ENCODE measurements around the gene TAS2R3. TPM values are rescaled to one million over a fixed set of nuclear protein-coding genes. Genes with fewer than 3 reads are reported as not detected.
"Not testable (repeated sequence)": the region's sequence is repeated elsewhere in the genome, so short reads cannot be mapped to it uniquely, and the experiment has no call there.

TAS2R3 gene, protein sequence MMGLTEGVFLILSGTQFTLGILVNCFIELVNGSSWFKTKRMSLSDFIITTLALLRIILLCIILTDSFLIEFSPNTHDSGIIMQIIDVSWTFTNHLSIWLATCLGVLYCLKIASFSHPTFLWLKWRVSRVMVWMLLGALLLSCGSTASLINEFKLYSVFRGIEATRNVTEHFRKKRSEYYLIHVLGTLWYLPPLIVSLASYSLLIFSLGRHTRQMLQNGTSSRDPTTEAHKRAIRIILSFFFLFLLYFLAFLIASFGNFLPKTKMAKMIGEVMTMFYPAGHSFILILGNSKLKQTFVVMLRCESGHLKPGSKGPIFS
- total RNA-seq (2014; rRNA removed), result 0.19 and 0.34 TPM in 2 replicates
- not detected for polyA plus RNA-seq (2012)

DNA sequence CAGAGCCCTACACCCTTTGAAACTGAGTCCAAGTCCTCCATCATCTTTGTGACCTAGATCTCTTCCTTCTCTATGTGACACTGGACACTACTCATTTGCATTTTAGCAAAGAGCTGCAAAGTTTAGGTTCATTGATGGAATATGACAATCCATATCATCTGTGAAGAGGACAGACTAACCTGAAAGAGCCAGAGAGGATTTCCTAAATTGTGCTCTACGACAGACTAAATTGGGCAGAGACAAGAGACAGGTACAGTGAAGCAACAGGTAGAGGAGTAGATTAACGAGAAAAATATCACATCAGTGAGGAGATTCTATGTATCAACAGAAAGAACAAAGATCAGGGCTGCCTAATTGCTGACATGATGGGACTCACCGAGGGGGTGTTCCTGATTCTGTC is at the start of gene TAS2R3:
TSS of gene TAS2R3 (plus strand) at position 301 of the 400 bp plus-strand sequence. CDS start at position 363, 62 bp downstream.
- no peak for DNase-seq (ENCODE audit: low read depth)

DNA sequence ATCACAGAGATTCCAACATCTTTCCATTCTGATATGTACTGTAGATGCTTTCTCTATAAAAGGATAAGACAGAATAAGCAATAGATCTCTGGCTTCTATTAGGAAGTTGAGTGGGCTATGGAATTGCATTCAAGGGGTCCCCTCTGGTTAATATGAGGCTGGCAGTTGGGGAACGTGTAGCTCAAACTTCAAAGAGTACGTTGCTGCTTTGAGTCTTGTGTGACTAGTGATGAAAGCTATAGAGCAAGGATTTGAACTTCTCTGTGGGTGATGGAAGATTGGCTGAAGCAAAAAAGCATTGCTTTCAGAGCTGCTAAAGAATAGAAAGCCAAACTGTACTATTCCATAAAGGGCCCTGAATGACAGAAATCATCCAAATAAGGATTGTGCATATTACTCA is 49.3 kb upstream of the TAS2R3 start:
- no peak for DNase-seq (ENCODE audit: low read depth)

DNA sequence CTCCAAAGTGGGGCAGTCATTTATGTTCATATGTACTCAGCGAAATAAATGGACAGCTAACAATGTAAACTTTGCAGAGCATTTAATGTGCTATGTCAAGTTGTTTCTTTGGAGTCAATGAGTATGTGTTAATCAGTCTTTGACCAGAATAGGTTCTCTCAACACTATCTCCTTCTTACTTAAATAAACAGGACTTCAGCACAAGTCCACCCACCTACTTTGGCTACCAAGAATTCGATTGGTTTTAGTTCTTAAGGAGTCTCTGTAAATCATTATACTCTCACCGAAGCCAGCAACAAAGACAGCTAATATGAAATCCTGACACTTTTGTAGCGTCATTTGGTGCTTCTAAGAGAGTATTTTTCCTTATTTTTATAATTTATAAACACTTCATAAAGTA is 48.9 kb upstream of the TAS2R3 start:
- DNase-seq (ENCODE audit: low read depth), result no peak

DNA sequence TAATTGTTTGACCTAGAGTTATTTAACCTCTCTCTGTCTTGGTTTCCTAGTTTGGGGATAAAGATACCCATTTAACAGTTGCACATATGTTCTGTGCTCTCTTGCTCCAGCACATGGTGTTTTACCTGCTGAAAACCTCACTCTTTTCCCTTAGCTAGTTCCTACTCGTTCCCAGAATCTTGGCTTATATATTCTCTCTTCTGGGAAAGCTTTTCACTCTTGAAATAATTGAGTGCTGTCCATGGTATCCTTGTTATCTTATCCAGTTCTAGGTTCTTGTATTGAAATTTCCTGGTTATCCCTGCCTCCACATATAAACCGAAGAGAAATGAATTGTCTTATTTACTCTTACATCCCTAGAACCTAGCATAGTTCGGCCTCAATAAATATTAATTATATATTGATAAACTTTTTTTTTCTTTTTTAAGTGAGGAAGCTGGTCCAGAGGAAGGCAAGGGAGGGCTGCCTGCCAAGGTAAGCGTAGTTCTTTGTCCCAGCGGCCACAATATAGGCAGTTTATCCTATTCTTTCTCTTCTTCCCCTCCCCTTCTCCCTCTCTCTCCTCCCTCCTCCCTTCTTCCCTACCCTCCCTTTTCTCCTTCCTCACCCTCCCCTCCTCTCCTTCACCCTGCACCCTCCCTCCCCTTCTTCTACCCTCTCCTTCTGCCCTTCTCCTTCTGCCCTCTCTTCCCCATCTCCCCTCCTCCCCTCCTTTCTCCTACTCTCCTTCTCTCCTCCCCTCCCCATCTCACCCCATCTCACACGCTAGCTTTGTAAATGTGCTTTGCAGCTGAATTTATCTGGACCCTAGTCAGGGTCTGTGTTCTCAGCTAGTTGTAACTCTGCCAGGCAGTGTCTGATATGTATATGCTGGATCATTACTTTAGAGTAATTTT is 47.9 kb upstream of the TAS2R3 start:
- no peak for DNase-seq (ENCODE audit: low read depth)

DNA sequence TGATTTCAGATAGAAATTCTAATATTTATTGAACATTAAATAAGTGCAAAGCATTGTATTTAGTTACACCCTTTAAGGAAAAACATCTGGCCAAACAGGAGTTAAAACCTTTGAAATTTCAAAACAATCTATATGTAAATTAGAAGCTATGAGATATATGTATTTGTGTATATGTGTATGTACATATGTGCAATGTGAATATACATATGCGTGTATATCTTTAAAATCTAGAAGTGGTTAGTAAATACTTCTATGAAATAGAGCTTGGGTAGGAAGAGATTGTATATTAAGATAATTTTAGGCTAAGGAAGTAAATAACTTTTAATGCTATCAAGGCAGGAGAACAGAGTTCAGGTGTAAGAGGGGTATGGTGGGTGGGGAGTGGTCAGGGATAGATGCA is 46.4 kb upstream of the TAS2R3 start:
- DNase-seq (ENCODE audit: low read depth), result no peak

DNA sequence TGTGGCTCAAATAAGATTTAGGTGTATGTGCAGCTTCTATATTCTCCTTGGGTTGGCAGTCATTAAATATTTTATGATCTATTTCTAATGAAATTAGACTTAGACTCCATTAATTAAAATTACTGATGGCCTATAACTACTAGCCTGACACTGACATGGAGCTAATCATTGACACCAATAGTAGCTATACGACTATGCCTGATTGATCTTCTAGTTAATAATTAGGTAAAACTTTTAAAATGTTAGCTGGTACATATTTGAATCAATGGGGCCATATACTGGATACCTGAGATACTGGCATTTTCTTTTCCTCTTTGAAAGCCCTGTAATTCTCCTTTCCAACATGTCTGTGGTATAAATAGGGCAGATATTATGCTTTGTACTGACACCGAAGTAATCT is 41.4 kb upstream of the TAS2R3 start:
- DNase-seq (ENCODE audit: low read depth), result no peak

DNA sequence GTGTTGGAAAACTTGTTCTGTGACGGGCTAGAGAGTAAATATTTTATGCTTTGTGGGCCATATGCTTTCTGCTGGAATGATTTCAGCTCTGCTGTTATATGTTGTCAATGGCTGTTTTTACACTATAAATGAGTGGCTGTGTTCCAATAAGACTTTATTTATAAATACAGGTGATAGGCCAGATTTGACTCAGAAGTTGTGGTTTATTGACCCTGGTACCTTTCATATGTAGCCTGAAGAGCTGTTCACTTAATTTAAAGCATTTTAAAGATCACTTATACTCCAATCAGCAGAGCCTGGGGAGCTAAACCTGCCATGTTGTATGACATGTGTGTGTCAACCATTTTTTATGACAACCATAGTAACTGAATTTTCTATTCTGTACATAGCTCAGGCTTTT is 34.9 kb upstream of the TAS2R3 start:
- DNase-seq (ENCODE audit: low read depth), result no peak

DNA sequence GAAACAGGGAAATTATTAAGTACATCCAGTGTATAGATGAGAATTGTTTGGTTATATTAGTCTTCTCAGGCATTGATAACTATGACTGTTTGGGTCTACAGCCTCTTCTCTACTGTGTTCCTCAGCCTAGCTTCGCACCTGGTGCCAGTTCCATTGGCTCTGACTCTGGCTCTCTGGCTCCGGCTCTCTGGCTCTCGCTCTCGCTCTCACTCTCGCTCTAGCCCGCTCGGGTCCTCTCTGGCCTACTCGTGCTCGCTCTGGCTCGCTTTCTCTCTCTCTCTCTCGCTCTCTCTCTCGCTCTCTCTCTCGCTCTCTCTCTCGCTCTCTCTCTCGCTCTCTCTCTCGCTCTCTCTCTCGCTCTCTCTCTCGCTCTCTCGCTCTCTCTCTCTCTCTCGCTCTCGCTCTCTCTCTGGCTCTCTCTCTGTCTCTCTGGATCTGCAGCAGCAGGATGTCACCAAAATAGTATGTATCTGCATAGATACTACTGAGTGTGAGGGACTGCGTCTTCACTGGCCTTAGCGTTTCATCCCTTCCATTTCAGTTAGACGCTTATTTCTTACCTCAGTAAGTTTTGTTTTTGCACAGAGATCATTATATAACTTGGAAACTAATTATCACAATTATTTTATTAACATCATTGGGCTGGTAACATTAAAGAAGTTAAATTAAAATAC is 32.3 kb upstream of the TAS2R3 start:
- peak; percentile 6 for DNase-seq (ENCODE audit: low read depth)

DNA sequence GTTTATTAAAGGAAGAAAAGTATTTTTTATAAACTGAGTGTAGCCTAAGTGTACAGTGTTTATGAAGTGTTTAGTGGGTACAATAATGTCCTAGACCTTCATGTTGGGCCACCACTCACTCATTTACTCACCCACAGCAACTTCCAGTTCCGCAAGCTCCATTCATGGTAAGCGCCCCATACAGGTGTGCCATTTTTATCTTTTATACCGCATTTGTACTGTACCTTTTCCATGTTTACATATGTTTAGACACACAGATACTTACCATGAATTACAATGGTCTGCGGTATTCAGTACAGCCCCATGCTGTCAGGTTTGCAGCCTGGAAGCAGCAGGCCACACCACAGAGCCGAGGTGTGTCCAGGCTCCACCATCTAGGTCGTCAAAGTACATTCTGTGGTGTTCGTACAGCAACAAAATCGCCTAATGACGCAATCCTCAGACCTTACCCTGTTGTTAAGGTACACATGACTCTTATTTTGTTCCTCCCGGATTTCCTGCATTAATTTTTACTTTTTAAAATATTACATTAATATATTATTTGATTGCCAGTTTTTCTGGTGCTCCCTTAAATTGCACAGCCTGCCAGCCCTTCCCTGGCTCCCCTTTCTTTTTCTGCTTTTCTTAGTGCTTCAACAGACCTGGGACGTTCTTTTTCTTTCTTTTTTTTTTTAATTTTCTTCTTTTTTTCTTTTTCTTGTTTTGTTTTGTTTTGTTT is 26.6 kb upstream of the TAS2R3 start:
- peak; percentile 11 for DNase-seq (ENCODE audit: low read depth)

DNA sequence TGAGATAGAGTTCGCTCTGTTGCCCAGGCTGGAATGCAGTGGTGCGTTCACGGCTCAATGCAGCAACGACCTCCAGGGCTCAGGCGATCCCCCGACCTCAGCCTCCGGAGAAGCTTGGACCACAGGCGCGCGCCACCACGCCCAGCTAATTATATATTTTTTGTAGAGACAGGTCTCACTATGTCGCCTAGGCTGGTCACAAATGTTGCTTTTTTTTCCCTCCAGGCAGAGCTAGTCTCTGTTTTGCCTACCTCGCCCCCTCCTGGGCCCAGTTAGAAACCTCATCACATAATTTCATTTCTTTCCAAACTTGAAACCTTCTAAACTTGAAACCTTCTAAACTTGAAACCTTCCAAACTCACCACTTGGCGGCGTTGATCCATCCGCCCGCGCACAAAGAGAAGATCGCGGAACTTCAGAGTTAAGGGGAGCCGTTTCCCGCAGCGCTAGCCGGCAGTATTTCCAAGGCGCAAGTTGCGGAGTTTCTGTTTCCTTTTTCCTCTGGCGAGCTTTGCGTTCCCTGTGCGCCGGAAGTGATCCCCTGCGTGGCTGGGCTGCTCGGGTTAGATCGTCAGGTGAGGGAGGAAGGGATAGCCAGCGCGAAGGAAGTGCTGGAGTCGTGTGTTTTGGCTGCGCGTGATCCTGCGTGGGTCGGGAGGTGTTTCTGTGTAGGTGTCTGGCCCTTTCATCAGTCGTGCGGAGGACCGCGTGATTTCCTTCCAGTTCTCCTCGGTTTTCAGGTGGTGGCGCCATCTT is 25.9 kb upstream of the TAS2R3 start, which contains the start of gene SSBP1:
TSS of gene SSBP1 (plus strand) at position 523 of the 756 bp plus-strand sequence. CDS start 809 bp downstream, outside the sequence.
- DNase-seq (ENCODE audit: low read depth), result peak; percentile 97

DNA sequence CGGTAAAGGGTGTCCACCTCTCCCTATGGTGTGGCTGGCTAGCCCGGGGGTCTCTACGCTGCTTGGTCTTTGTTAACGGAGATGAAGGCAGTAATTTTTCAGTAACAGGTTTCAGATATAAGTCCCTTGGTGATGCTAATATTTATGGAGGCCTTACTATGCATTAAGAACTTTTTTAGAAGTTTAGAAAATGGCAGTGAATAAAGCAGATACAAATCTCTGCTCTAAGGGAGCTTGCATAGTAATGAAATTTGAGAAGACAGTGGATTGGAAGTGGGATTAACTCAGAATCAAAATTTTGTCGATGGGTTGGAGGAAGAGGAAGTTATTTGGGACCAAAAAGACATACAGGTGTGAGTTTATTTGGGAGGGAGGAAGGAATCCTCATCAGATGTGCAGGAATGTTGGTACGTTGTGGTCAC is 25.3 kb upstream of the TAS2R3 start:
- no peak for DNase-seq (ENCODE audit: low read depth)

DNA sequence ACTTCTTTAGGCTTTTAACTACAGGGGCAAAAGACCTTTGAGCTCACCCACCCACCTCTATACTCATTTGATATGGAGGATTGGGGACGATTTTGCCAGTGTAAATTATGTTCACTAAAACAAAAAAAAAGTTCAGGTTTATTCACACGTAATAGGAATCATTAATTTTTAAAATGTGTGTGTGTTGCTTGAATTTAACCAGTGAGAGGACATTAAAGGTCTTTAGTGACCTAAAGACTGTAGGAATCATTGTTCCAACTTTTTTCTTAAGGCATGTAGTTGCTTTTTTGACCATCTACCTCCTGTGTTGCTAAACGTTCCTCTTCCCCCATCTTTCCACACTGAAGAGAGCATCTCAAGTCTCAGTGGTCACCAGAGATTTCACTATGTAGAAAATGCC is 24.6 kb upstream of the TAS2R3 start:
- DNase-seq (ENCODE audit: low read depth), result no peak

DNA sequence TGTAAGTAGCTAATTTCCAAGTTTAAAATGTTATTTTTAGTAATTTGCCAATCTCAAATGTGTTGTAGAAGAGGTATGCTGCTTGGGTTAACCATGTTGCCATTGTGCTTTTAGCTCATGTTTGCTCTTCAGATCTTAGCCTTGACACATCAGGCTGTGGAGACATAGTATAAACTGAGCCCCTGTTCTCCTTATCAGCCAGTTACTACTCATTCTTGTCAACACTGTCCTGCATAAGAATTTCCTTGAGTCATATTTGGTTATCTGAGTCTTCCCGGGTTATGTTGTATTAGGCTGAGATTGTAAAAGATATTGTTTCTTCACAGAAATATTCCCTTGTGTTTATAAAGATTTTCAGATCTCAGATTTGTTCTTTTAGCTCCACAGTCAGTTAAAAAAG is 21.7 kb upstream of the TAS2R3 start:
- no peak for DNase-seq (ENCODE audit: low read depth)

DNA sequence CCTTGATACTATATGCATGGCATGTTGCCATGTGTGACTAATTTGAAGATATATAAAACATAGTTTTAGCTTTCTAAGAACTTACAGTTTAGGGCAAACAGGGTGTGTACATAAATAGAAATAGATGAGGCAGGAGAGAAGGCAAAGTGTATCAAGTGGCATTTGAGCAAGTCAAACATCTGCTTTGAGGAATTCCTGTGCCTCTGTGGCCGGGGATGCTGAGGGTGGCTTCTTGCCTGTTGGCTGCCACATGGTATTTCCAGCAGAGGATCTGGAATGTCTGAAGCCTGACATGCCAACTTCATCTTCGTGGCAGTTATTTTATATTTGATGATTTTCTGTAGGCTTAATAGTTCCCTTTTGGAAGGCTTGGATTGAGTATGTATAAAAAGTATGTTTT is 19.8 kb upstream of the TAS2R3 start:
- no peak for DNase-seq (ENCODE audit: low read depth)

DNA sequence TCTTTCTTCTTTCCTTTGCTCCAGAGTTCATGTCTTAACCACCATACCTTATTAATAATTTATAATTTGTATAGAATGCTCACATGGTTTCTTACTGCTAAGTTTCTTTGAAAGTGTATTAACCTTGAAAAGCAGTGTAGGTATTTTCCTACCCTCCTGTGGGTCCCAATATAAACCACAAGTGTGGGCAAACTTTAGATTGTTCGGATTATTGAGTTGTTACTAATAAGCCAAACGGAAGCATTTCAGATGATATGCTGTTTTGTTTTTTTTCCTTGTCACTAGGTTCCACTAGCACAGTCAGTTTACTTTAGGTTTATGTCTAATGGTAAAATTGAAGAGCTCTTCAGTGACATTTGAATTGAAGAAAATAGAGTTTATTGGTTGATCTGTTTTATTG is 15.5 kb upstream of the TAS2R3 start:
- DNase-seq (ENCODE audit: low read depth), result peak; percentile 5

DNA sequence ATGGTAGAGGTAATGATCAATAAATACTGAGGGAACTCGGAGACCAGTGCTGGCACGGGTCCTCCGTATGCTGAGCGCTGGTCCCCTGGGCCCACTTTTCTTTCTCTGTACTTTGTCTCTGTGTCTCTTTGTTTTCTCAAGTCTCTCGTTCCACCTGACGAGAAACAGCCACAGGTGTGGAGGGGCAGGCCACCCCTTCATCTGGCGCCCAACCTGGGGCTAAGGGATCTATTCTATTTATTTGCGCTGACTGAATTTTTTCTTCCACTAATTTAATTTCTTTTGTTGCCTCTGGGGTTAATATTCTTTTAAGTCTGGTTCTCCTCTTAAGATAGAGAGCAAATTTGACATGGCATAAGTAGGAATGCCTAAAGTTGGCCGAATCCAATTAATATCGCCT is 12.0 kb upstream of the TAS2R3 start:
- DNase-seq (ENCODE audit: low read depth), result peak; percentile 29

DNA sequence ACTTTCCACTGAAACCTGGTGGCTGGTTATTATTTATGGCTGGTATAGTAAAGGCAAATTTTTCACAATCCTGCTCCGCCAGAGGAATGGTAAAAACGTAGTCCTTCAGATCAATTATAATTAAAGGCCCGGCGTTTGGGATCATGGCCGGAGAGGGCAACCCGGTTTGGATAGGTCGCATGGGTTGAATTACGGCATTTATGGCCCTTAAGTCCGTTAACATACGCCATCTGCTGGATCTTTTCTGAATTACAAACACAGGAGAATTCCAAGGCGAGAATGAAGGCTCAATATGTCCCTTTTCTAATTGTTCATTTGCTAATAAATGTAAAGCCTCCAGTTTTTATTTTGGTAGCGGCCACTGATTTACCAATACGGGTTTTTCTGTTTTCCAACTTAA is 11.3 kb upstream of the TAS2R3 start:
- DNase-seq (ENCODE audit: low read depth), result no peak

DNA sequence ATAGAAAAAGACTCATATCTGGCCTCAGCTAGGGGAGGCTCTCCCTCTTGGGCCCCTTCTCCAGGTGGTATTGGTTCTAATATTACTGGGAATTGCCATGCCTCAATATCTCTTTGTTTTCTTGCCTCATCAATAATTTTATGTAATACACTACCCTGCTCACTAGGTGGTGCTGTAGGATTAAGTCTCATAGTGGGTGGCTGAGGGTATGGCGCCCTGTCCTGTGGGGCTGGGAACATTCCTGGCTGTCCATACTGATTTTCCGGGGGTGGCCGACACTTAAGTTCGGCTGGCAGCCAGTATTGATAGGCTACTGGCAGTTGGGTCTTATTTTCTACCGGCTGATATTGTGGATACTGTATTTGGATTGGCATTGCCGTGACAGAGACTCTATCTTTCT is 9.0 kb upstream of the TAS2R3 start:
- DNase-seq (ENCODE audit: low read depth), result peak; percentile 48

DNA sequence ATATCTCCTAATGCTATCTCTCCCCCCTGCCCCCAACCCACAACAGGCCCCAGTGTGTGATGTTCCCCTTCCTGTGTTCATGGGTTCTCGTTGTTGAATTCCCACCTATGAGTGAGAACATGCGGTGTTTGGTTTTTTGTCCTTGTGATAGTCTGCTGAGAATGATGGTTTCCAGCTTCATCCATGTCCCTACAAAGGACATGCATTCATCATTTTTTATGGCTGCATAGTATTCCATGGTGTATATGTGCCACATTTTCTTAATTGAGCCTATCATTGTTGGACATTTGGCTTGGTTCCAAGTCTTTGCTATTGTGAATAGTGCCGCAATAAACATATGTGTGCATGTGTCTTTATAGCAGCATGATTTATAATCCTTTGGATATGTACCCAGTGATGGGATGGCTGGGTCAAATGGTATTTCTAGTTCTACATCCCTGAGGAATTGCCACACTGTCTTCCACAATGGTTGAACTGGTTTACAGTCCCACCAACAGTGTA is 6.2 kb downstream of the TAS2R3 start:
- DNase-seq (ENCODE audit: low read depth), result not testable (repeated sequence)

DNA sequence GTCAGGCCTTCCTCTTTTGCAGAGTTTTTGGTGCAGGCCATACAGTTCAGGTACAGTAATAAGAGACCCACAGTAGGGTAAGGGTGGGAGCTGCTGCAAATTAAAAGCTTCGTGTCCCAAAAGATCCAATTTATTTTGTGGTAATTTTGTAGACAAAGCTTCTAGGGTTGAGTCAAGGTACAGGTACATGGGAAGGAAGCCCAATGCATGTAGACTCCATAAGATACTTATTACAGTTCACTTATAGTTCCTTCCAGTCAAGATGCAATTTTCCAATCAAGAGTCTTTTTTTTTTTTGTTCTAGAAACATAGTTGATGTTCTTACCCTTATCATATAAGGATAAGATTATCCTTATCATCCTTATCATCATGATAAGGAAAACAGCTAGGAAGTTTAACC is 12.5 kb downstream of the TAS2R3 start, which contains the start of gene TAS2R4:
TSS of gene TAS2R4 (plus strand) at position 301 of the 400 bp plus-strand sequence. CDS start 1,815 bp downstream, outside the sequence.
- no peak for DNase-seq (ENCODE audit: low read depth)

Measured in LHCN-M2 (cell line).